Peyer's patch (tissue), 4 donors: ENCODE results near the gene BTBD7.

ENCODE experiments used
- POLR2A ChIP-seq, 2 donors: fragments of 450-650 bp; IDR thresholded peaks; one replicate each; pipeline ENCODE4 v1.5.1; 2017; ENCODE audit warnings: antibody characterized with exemption in 2 of 2, mild to moderate bottlenecking in 2 of 2, moderate library complexity in 2 of 2
- TF ChIP-seq, protein P1 (sequence below), 6 experiments: fragments of 450-650 bp in 4 of 6; fragments of 200-600 bp in 2 of 6; sonication (generic) in 1 of 6; IDR thresholded peaks; one replicate each; pipeline ENCODE4 v1.5.1; 2017 to 2019; ENCODE audit warnings: antibody characterized with exemption in 6 of 6, mild to moderate bottlenecking in 3 of 6, moderate library complexity in 1 of 6

DNA sequence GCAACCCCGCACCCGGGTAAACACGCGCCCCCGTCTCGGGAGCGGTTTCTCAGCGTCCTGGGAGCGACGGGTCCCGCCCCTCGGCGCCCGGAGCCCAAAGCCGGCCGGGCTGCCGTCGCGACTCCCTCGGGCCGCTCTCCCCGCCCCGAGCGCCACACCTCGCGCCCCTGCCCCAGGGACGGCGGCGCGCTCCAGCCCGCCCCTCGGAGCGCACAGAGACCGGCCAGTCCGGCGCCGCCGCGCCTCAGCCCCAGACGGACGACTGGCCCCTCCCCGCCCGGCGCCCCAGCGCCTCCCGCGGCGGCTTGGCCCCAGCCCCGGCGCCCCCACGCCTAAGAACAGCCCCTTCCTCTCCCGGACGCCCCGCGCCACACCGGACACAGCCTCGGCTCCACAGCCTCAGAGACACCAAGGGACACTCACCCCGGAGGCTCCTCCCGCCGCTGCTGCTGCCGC, 411 bp downstream of the BTBD7 start:
- TF ChIP-seq, protein P1, sequence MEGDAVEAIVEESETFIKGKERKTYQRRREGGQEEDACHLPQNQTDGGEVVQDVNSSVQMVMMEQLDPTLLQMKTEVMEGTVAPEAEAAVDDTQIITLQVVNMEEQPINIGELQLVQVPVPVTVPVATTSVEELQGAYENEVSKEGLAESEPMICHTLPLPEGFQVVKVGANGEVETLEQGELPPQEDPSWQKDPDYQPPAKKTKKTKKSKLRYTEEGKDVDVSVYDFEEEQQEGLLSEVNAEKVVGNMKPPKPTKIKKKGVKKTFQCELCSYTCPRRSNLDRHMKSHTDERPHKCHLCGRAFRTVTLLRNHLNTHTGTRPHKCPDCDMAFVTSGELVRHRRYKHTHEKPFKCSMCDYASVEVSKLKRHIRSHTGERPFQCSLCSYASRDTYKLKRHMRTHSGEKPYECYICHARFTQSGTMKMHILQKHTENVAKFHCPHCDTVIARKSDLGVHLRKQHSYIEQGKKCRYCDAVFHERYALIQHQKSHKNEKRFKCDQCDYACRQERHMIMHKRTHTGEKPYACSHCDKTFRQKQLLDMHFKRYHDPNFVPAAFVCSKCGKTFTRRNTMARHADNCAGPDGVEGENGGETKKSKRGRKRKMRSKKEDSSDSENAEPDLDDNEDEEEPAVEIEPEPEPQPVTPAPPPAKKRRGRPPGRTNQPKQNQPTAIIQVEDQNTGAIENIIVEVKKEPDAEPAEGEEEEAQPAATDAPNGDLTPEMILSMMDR (IDR thresholded peaks at IDR 0.05): no peak
- peak in 1 of 2 donors; percentile 56 for TF ChIP-seq POLR2A (IDR thresholded peaks at IDR 0.05)
